Measurements from ENCODE around the gene CTTN. TPM values are rescaled to one million over a fixed set of nuclear protein-coding genes. Genes with fewer than 3 reads are reported as not detected.

The CTTN gene
- total and polyA plus RNA-seq, 9 of the 15 experiments (the other 6 are each of a cell fraction or from before 2014, with no cell fraction given), result 9.9 to 158 (median 99.7) TPM

DNA sequence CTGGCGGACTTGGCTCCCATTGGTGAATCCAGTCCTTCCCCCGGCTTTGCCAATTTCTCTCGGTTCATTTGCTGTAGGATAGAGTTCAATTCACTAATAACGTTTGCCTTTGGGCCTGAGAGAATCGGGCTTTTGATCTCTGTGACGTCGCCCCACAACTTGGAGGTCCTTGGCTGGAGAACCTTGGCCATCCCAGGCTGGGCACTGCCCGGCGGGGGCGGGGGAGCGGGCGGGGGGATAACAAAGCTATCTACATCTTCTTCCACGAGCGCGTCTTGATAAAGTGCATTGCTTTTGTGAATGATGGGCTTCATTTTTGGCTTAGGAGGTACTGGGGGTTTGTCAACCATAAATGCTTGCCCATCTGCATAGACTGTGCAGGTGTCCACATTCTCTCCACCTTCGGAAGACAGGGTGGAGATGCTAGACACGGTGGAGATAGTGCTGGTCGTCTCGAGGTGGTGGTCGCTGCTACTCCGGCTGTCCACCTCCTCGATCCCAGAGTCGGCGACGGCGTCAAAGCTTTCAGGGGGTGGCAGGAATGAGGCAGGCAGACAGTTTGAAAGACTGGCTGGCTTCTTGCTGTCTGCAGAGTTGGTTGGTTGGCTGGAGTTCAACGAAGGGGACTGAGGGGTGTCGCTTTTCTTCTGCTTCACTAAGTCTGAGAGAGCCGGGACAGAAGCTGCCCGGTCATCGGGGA, 87.1 kb downstream of the CTTN start (continued):
- no peak for TF ChIP-seq BRF2 (IDR thresholded peaks at IDR 0.05; ENCODE audit: borderline replicate concordance, insufficient read depth, insufficient read length)
- TF ChIP-seq, protein P1, sequence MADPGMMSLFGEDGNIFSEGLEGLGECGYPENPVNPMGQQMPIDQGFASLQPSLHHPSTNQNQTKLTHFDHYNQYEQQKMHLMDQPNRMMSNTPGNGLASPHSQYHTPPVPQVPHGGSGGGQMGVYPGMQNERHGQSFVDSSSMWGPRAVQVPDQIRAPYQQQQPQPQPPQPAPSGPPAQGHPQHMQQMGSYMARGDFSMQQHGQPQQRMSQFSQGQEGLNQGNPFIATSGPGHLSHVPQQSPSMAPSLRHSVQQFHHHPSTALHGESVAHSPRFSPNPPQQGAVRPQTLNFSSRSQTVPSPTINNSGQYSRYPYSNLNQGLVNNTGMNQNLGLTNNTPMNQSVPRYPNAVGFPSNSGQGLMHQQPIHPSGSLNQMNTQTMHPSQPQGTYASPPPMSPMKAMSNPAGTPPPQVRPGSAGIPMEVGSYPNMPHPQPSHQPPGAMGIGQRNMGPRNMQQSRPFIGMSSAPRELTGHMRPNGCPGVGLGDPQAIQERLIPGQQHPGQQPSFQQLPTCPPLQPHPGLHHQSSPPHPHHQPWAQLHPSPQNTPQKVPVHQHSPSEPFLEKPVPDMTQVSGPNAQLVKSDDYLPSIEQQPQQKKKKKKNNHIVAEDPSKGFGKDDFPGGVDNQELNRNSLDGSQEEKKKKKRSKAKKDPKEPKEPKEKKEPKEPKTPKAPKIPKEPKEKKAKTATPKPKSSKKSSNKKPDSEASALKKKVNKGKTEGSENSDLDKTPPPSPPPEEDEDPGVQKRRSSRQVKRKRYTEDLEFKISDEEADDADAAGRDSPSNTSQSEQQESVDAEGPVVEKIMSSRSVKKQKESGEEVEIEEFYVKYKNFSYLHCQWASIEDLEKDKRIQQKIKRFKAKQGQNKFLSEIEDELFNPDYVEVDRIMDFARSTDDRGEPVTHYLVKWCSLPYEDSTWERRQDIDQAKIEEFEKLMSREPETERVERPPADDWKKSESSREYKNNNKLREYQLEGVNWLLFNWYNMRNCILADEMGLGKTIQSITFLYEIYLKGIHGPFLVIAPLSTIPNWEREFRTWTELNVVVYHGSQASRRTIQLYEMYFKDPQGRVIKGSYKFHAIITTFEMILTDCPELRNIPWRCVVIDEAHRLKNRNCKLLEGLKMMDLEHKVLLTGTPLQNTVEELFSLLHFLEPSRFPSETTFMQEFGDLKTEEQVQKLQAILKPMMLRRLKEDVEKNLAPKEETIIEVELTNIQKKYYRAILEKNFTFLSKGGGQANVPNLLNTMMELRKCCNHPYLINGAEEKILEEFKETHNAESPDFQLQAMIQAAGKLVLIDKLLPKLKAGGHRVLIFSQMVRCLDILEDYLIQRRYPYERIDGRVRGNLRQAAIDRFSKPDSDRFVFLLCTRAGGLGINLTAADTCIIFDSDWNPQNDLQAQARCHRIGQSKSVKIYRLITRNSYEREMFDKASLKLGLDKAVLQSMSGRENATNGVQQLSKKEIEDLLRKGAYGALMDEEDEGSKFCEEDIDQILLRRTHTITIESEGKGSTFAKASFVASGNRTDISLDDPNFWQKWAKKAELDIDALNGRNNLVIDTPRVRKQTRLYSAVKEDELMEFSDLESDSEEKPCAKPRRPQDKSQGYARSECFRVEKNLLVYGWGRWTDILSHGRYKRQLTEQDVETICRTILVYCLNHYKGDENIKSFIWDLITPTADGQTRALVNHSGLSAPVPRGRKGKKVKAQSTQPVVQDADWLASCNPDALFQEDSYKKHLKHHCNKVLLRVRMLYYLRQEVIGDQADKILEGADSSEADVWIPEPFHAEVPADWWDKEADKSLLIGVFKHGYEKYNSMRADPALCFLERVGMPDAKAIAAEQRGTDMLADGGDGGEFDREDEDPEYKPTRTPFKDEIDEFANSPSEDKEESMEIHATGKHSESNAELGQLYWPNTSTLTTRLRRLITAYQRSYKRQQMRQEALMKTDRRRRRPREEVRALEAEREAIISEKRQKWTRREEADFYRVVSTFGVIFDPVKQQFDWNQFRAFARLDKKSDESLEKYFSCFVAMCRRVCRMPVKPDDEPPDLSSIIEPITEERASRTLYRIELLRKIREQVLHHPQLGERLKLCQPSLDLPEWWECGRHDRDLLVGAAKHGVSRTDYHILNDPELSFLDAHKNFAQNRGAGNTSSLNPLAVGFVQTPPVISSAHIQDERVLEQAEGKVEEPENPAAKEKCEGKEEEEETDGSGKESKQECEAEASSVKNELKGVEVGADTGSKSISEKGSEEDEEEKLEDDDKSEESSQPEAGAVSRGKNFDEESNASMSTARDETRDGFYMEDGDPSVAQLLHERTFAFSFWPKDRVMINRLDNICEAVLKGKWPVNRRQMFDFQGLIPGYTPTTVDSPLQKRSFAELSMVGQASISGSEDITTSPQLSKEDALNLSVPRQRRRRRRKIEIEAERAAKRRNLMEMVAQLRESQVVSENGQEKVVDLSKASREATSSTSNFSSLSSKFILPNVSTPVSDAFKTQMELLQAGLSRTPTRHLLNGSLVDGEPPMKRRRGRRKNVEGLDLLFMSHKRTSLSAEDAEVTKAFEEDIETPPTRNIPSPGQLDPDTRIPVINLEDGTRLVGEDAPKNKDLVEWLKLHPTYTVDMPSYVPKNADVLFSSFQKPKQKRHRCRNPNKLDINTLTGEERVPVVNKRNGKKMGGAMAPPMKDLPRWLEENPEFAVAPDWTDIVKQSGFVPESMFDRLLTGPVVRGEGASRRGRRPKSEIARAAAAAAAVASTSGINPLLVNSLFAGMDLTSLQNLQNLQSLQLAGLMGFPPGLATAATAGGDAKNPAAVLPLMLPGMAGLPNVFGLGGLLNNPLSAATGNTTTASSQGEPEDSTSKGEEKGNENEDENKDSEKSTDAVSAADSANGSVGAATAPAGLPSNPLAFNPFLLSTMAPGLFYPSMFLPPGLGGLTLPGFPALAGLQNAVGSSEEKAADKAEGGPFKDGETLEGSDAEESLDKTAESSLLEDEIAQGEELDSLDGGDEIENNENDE (IDR thresholded peaks at IDR 0.05; ENCODE audit: low read depth, low read length), result no peak
- no peak for TF ChIP-seq ZNF436 (CRISPR knock-in tag; IDR thresholded peaks at IDR 0.05)
- TF ChIP-seq BMI1 (IDR thresholded peaks at IDR 0.05; ENCODE audit: low read length), result no peak
- no peak for TF ChIP-seq FOXK2 (conservative IDR thresholded peaks at IDR 0.05 in 1 of 2, IDR thresholded peaks at IDR 0.05 in 1 of 2; ENCODE audit: low read depth in 2 of 2)
- TF ChIP-seq ZNF584 (CRISPR knock-in tag; IDR thresholded peaks at IDR 0.05; ENCODE audit: low read depth), result no peak
- TF ChIP-seq LARP7 (IDR thresholded peaks at IDR 0.05), result no peak

Data from K562 (cell line).